Measurements from ENCODE around the gene BMP7.
"Not testable (repeated sequence)": the region's sequence is repeated elsewhere in the genome, so short reads cannot be mapped to it uniquely, and the experiment has no call there.

The BMP7 gene

DNA sequence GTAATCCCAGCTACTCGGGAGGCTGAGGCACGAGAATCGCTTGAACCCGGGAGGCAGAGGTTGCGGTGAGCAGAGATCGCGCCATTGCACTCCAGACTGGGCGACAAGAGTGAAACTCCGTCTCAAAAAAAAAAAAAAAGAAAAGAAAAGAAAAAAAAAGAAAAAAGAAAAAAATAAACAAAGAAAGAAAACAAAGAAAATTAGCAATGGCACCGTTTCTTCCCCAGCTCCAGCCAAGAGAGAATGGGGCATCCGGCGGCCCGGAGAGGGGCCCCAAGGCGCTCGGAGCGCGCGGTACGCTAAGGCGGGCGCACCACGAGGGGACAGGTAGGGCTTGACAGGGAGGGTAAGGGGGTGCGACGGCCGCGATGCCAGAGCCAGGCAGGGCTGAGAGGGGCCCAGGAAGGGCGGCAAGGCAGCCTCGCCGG is 1.5 kb downstream of the BMP7 start:
- DNase-seq: not testable (repeated sequence)

DNA sequence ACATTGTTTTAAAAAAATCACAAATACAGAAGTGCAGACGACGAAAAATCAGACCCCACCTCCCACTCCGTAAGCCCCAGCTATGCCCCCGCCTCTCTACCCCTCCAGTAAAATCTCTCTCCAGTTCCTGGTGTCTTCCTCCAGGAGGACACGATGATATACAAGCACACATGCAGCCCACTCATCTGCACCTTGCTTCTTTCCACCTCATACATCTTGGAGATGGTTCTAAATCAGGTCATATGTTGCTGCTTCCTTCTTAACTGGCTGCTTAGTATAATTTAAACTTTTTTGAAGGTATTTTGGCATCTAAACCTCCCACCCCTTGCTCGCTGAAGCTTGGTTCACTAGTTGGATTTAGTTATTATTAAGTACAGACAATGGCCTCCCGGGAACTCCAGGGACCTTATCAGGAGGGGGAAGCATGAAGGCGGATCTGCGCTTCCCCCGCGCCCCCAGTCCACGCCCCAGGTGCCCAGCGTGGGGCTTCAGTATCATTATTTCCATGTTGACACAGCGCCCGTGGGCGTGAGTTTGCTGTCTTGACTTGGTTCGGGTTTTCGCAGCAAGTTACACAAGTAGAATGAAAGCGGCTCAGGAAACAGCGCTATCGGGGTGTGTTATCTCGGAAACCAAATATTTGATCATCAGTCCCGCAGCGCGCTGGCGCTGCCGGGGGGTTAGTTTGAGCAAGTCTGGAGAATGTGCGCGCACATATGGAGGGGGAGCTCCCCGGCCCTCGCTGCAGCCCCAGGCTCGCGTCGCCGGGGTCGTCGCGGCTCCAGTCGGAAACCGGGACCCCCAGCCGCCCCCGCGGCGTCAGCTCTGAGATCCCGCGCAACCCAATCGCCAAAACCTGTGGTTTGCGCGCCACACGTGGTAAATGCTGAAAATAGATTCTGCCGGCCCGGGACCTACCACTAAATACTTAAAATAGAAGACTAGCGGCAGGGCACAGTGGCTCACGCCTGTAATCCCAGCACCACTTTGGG is 2.3 kb downstream of the BMP7 start:
- DNase-seq: no peak

- DNase-seq: no peak
Observed at GRCh38 chr20:57262784-57263609, 3.4 kb downstream of the BMP7 start.

GRCh38 chr20:57262301-57262700 is 4.1 kb downstream of the BMP7 start:
- DNase-seq: no peak

DNA sequence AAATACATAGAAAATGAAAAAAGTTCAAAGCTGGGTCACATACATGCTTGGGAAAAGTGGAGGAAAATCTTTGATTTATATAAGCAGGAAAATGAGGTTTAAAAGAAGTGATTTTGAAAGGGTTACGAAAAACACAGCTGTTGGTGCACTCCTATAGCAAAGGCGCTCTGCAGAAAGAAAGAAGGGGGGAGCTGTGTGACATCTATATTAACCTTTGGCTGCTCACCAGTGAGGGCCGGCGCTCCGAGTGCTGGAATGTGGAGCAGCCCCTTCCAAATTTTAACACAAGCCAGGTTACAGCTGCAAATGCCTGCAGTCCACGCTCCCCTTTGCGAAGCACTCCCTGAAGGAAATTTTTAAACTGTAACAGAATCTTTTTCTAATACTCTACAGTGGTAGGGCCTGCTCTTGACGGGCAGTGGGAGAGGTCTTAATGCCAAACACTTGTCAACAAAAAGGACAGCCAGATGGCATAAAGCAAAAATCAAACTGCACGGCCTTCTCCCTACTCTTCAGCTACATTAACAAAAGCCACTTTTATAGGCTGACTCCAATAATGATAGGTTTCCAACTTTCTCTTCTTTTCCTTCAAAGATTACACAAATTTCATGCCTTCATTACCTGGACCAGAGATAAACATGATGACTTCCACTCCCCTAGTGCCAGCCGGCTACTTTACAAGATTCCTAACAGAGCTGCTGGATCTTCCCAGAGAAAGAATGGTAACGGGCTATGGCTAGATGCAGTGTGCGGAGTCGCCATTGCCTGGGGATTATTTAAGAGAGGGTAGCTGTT is 4.8 kb downstream of the BMP7 start:
- DNase-seq: no peak

DNA sequence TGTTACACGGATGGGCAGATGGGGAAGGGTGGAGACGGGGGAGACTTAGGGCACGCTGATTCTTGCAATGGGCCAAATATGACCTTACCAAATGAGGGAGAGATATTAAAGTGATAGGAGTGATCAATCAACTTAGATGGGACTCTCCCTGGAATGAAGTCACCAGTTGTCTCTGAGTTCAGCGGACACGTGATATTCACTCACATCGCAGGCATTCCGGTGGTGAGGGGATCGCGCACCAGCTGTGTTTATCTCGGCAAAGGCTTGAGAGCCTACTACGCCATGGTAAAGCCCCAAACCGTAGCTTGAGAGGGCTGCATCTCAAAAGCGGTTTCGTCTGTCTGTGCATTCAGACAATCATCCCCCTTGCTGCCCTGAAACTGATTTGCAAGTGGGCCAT is 5.5 kb downstream of the BMP7 start:
- no peak for DNase-seq

GRCh38 chr20:57259938-57260921 is 6.2 kb downstream of the BMP7 start:
- DNase-seq: no peak

DNA sequence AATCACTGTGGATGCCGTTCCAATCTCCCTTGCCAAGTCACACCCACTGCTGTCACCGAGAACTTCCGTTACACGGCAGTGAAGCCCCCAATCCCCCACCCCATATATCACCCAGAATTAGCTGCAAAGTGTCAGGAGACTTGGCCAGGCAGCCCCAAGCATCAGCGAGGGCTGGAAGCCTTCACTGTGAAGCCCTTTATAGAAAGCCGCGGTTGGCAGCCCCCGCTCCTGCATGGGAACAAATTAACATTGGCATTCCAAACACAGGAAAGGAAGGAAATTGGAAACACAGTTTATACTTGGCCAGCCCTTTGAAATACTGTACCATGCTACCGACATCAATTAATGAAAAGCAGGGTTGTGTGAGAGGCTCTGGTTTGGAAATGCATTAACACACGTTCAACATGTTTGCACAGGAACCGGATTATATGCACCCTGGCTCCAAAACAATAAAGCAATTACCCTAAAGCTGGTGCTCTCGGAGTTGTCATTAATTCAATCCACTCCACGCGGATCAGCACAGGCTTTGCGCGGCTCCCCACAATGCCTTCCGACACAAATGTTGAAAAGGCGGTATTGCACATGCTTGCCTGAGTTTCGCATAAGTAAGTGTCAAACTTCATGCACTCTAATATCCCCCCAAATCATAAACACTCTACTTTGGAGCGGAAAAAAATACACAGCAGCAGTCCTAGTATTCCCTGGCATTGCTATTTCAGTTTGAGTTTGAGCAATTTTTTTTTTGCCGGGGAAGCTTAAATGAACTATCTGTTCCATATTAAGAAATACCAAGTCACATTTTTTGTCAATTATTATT is 7.1 kb downstream of the BMP7 start:
- DNase-seq: no peak

DNA sequence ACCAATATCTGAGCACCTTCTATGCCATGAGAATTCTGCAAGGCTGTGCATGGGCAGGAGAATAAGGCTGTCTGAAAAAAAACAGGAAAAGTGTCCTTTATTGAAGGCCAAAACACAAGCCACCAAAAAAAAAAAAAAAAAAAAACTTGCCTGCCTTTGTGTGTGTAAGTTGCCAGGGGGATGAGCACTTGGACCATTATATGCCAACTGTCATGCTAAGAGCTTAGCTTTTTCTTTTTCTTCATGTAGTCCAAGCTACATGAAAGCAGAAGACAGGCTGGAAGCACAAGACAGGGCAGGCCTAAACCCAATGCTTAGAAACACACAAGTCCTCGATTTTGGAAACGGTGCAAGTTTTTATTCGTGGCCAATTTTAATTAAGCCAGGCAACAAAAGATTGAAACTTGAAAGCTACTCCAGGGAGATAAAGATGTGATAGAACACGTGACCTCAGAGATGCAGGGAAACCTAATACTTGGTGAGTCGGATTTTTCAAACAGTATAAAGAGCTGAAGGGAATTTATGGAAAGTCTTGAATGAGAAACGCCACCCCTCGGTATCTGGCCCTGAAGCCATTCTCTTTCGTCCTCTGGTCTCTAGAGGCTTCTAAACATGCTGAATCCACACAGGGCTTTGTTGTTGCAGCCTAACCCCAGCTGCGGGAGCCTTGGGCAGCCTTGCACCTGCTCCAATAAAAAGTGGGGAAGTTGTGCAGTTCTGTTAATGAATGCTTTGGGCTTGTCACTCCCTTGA is 8.6 kb downstream of the BMP7 start:
- no peak for DNase-seq

DNA sequence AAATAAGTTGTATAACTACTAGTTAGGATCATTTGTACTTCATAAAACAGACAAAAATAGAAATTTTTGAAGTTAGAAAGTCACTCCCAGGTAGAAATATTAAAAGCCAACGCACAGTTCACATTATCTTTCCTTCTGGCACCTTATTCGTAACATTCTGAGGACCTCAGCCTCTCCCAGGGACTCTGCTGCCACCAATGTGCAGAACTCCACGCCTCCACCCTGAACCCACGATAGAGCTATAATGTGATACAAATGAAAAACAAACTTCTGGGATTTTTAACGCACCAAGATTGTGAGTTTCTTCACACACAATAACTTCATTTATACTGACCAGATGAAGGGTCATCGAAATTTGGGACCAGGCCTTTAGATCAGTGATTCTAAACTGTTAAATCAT is 9.5 kb downstream of the BMP7 start:
- DNase-seq: no peak

GRCh38 chr20:57256205-57256604 is 10.2 kb downstream of the BMP7 start:
- no peak for DNase-seq

- no peak for DNase-seq
Observed at GRCh38 chr20:57255183-57255582, 11.3 kb downstream of the BMP7 start.

GRCh38 chr20:57252559-57253162 is 13.8 kb downstream of the BMP7 start:
- no peak for DNase-seq

DNA sequence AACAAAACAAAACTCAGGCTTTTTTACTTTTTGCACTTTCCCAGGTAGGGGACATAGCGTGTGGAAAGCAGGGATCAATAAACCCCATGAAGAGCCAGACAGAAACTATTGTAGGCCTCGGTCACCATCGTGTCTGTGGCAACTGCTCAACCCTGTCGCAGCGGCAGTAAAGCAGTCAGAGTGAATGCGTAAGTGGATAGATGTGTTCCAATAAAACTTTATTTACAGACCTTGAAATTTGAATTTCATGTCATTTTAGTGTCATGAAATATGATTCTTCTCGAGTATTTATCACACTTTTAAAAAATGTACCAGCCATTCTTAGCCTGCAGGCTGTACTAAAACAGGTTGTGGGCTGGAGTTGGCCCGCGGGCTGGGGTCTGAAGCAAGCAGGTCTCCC is 14.5 kb downstream of the BMP7 start:
- no peak for DNase-seq

- no peak for DNase-seq
Observed at GRCh38 chr20:57251344-57251743, 15.1 kb downstream of the BMP7 start.

- no peak for DNase-seq
Observed at GRCh38 chr20:57250607-57251343, 15.7 kb downstream of the BMP7 start.

GRCh38 chr20:57249772-57250171 is 16.7 kb downstream of the BMP7 start:
- DNase-seq: no peak

GRCh38 chr20:57249073-57249472 is 17.4 kb downstream of the BMP7 start:
- no peak for DNase-seq

Measured in activated naive CD4-positive, alpha-beta T cell (primary cell).